Fibroblast of mammary gland (primary cell): ENCODE results near the gene AFAP1.

ENCODE experiments used
- DNase-seq: peaks from one replicate; pipeline ENCODE4 v3.0.0-alpha.2; 2010; ENCODE audit warnings: low read depth
- H3K4me3 ChIP-seq: 2 replicates; pipeline ENCODE4 v1.5.1; 2011; ENCODE audit warnings: low read depth, mild to moderate bottlenecking, low read length, moderate library complexity; ENCODE audit not compliant: control insufficient read depth
- CTCF ChIP-seq: conservative IDR thresholded peaks from 2 replicates; pipeline ENCODE4 v1.5.1; 2011; ENCODE audit warnings: low read depth, low read length, inconsistent platforms; ENCODE audit not compliant: control insufficient read depth, insufficient read depth

Gene AFAP1

GRCh38 chr4:7906171-7906701 lies 33.4 kb downstream of the AFAP1 start:
- DNase-seq, result peak; percentile 71
- peak overlapping the region; percentile 30 for H3K4me3 ChIP-seq
- TF ChIP-seq CTCF, result no peak

- no peak for TF ChIP-seq CTCF
- DNase-seq, result peak; percentile 96
- H3K4me3 ChIP-seq, result peak overlapping the region; percentile 30
Measured at GRCh38 chr4:7904952-7905915, 34.4 kb downstream of the AFAP1 start.

GRCh38 chr4:7903791-7904516 lies 35.7 kb downstream of the AFAP1 start:
- DNase-seq, result peak; percentile 81
- H3K4me3 ChIP-seq, result no peak overlapping the region

GRCh38 chr4:7902826-7903225 lies 36.8 kb downstream of the AFAP1 start:
- no peak for DNase-seq
- H3K4me3 ChIP-seq, result no peak overlapping the region
- no peak for TF ChIP-seq CTCF

More at GRCh38 chr4:7903791-7904516, 35.7 kb downstream of the AFAP1 start:
- TF ChIP-seq CTCF, result no peak

- TF ChIP-seq CTCF, result no peak
- DNase-seq, result no peak
- no peak overlapping the region for H3K4me3 ChIP-seq
Measured at GRCh38 chr4:7902101-7902553, 37.5 kb downstream of the AFAP1 start.

GRCh38 chr4:7901311-7901885 lies 38.3 kb downstream of the AFAP1 start:
- H3K4me3 ChIP-seq, result no peak overlapping the region
- no peak for DNase-seq
- TF ChIP-seq CTCF, result no peak
